Left colon (tissue), 2 donors: ENCODE data around the gene DPYSL5. TPM values are rescaled to one million over a fixed set of nuclear protein-coding genes. Genes with fewer than 3 reads are reported as not detected.
"Not testable (repeated sequence)": the region's sequence is repeated elsewhere in the genome, so short reads cannot be mapped to it uniquely, and the experiment has no call there.

Experiments
- ATAC-seq: fragments of 200-7000 bp; cut with Tn5 transposase; one replicate; pipeline ENCODE4 v1.9.1; 2020; ENCODE audit warnings: mild to moderate bottlenecking, moderate library complexity
- DNase-seq, 2 donors: peaks; one replicate each; pipeline ENCODE4 v3.0.0-alpha.2; 2020
- intact Hi-C, 2 donors: fragments of 100-400 bp; cut with DNase I in 1 of 2; cut with micrococcal nuclease in 1 of 2; formaldehyde crosslinking; loops; one replicate each; pipeline versions ENCODE4 v1.11.2 to v1.14.0; 2022; cut with DNase I, micrococcal nuclease
- long read RNA-seq: library from polyadenylated mRNA; unstranded; transcript quantifications from one replicate; pipeline ENCODE4 v2.0.0, GENCODE V29; 2021
- total RNA-seq, 2 donors: library from RNA; stranded (reverse); fragmentation: NEBNext Ultra II Directional; extraction: Animal tissue kit (Norgen Biotek cat#: 25700); gene quantifications; one replicate each; pipeline ENCODE4 v1.2.1, GENCODE V29; 2021
- donor health status: DM: no; HTN: no; CAD: no.
- donor health status: DM: yes; HTN: yes; CAD: no.

Gene DPYSL5, protein sequence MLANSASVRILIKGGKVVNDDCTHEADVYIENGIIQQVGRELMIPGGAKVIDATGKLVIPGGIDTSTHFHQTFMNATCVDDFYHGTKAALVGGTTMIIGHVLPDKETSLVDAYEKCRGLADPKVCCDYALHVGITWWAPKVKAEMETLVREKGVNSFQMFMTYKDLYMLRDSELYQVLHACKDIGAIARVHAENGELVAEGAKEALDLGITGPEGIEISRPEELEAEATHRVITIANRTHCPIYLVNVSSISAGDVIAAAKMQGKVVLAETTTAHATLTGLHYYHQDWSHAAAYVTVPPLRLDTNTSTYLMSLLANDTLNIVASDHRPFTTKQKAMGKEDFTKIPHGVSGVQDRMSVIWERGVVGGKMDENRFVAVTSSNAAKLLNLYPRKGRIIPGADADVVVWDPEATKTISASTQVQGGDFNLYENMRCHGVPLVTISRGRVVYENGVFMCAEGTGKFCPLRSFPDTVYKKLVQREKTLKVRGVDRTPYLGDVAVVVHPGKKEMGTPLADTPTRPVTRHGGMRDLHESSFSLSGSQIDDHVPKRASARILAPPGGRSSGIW
- total RNA-seq = under 1 TPM in 1 of 2 donors, not detected in 1; 0.11 TPM
- long read RNA-seq = 0 reads

DNA sequence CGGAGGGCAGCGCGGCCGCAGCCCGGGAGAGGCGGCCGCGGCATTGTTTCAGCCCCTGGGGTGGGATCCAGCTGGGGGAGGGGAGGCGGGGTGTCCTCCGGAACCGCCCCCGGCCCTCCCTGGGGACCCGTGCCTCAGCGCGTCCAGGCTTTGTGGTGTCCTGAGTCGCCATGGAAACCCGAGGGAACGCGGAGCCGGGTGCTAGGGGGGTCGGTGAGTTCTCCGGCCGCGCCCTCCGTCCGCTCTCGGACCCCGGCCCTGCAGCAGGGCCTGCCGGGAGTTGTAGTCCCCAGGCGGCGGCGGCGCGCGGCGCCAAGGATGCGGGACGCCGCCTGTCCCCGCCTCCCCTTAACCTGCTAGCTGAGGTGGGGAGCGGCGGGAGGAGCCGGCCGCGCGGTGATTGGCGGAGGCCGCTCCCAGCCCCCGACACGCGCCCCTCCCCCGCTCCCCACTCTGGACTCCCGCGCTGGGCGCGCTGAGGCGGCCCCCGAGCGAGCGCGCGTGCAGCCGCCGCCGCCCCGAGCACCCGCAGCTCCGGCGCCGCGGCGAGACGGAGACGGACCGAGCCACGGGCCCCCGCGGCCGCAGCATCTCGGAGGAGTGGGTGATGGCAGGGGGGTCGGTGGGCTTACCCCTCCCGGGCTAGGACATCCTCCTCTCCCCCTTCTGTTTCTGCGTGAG is at the start of gene DPYSL5:
TSS of gene DPYSL5 (plus strand) at position 478 of the 681 bp plus-strand sequence. CDS start 50,368 bp downstream, outside the sequence.
- intact Hi-C loops = loop anchor here (5.0 to 10.0 kb wide), 3 partner anchors 87 to 167 kb away; no protein-coding TSS in a partner anchor
- ATAC-seq (no peak), DNase-seq (no peak)

DNA sequence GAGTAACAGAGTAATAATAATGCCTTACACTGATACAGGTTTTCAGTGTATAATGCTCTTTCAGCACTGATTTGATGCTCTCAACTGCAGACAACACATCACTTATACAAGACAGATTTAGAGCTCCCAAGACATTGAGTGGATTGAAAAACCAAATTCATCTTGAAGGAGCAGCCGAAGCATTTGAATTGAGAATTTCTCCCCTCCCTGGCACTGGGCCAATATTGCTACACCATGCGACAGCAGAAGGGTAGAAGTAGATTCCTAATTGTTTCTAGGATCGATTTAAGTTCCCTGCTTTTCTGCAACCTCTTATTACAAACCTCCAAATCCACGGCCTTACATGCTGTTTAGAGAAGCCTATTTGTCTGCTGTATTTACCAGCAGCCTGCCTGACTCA is 46.6 kb upstream of the DPYSL5 start:
- ATAC-seq (no peak), DNase-seq (no peak)
- intact Hi-C loops = no loop called here

DNA sequence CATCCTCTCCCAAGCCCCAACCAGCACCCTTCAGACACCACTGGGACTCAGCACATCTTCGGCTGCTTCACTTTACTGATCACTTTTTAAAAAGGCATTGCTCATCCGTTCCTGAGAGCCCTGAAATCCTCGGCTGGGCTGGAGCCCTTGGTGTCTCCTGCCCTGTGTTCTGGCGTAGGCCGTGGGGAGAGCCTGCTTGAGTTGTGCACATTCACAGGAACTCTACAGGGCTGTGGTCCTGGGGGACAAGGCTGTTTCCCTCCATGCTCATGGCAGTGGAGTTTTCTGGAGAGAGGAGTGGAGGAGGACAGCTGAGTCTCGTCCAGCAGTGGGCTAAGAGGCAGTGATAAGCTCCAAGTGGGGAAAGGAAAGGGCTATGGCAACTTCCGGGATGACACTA is 46.1 kb upstream of the DPYSL5 start:
- intact Hi-C loops = no loop called here
- ATAC-seq (no peak), DNase-seq (no peak)

DNA sequence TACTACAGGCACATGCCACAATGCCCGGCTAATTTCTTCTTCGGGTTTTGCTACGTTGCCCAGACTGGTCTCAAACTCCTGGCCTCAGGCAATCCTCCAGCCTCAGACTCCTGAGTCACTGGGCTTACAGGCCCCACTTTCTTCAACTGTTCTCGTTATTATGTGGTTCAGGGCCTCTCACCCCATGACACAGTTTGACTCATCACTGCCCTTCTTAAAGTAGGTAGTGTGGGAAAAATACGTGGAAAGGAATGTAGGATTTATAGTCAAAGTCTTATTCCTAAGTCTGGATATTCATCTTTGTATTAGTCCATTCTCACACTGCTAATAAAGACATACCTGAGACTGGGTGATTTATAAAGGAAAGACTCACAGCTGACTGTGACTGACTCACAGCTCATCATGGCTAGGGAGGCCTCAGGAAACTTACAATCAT is 42.7 kb upstream of the DPYSL5 start:
- ATAC-seq (no peak), DNase-seq (no peak)
- intact Hi-C loops = no loop called here

DNA sequence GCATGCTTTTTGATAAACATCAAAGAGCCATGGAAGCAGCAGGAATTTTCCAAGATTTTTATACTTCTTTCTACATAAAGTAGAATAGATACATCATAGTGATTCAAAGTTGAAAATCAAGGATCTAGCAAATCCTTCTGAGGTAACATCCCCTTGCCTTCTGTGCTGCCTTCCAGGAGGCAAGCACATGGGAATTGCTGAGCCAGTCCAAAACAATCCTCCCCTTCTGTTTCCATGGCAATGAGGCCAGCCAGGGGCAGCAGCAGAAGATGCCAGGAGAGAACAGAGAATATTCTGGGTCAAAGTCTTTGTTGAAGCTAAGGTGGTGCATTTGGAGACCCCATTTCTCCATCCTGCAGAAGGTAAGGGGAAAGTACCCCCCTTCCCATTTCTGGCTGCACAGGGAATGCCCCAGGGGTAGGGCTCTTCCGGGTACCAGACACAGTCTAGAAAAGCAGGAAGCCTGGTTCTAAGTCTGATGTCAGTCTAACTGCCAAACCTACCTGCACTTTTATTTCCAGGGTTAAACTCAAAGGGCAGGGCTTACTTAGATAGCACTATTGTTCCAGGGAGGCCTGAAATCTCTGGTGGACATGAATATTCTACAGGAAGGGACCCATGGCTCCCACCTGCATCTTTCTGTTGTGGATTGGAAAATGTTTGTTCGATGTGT is 40.0 kb upstream of the DPYSL5 start:
- ATAC-seq (peak; percentile 93), DNase-seq (no peak)
- intact Hi-C loops = no loop called here

DNA sequence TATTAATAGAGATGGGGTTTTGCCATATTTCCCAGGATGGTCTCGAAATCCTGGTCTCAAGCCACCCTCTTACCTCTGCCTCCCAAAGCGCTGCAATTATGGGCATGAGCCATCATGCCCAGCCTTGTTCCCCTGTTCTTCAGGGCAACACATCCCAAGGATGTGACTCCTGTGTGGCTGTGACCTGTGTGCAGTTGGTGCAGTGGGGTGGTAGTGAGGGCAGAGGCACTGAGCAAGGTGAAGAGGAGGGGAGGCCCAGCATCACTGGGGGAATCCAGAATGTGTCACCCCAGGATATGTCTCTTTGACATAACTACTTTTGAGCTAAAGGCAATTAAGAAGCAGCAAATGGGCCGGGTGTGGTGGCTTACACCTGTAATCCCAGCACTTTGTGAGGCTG is 38.7 kb upstream of the DPYSL5 start:
- no peak for ATAC-seq
- intact Hi-C loops = no loop called here
- DNase-seq = no peak

DNA sequence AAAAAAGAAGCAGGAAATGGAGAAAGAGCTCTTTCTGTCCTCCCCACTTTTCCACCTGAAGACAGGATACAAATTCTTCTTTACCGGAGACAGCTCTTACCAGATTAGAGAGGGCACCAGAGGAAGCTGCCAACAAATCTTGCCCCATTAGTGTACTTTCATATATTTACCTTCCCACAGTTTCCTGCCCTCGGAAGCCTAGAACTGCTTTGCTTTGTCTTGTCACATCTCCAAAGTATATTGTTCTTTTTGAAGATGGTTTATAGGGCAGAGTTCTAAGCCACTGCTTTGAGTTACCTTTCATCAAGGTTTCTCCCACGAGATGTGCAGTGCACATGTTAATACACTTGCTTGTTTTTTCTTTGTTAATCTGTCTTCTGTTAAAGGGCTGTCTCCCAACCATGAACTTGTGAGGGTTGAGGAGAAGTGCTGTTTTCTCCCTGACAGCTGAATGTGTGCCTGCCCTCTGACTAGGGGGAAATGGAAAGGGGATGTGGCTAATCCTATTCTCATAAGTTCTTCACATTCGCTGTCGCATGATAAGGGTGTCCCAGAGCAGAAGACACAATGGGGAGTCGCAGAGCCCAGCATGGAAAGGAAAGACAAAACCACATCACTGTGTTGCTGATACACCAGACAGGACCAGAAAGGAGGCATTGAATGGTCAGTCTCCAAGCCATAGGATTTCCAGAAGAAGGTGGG is 37.9 kb upstream of the DPYSL5 start:
- intact Hi-C loops = no loop called here
- no peak for DNase-seq

DNA sequence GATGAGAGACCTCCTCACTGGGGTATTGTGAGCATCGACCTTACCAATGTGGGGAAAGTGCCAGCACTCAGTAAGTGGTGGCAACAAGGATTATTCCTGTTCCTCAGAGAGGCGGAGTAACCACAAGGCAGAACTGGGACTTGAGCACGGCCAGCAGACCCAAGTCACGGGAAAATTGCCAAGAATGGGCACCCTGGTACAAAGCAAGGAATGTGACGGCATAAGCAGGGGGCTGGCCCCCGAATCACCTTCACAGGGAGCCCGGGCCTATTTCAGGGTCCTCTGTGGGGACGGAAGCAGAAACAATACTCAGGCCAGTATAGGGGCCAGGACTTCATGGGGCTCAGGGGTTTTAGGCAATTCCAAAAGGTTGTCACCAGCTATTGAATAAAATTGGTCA is 36.7 kb upstream of the DPYSL5 start:
- no peak for ATAC-seq
- intact Hi-C loops = no loop called here
- DNase-seq = no peak

More for the DNA sequence above, 37.9 kb upstream of the DPYSL5 start:
- no peak for ATAC-seq

DNA sequence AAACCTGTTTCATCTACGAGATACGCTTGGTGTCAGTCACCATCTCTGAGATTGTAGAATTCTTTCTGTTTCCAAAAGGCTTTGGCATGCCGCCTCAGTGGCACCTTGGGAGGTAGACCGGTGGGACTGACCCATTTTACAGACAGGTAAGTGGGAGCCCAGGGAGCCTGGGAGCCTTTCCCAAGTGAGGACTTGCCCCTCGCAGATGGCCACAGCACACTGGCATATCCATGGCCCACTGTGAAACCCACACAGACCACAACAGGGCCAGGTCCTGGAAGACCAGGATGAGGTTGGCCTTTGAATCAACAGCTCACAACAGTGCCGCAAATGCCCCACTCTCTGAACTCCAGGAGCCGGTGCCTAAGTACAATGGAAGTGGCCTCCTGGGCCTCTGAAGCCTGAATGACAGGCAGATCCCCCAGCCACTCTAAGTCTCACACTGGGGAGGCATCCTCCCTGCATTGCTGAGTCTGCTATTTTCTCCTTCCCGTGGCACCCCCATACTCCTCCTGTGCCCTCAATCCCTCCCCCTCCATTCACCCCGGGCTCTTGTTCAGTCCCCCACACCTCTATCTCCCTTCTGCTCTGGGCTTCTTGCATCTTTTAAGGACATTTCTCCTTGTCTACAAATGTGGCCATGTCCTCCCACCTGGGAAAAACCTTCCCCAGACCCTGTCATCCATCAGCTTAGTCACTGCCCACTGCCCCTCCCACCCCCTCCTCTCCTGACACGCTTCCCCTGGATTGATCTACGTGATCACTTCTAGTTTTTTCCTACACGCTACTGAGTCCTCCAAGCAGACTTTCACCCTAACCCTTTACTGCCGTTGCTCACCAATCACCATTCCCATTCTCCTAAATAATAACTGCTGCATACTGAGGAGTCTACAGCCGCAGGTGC is 35.9 kb upstream of the DPYSL5 start:
- DNase-seq (no peak), ATAC-seq (no peak)
- intact Hi-C loops = no loop called here

DNA sequence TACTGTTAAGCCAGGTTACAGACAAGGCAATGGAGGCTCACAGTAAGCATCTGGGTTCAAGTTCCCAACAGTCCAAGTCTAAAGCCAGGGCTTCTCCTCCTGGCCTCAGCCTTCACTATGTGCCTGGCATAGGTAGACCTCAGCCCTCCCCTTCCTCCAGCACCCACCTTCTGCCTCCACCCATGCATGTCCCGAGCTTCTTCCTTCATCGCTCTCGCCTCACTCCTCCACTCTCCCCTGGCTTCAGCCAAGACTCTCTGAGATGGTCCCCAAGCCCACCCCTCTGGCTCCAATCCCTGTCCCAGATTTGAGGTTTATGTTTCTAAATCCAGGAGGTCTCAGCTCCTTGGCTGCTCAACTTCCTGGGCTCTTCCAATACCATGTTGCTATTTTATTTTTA is 35.2 kb upstream of the DPYSL5 start:
- DNase-seq (no peak), ATAC-seq (no peak)
- intact Hi-C loops = no loop called here

DNA sequence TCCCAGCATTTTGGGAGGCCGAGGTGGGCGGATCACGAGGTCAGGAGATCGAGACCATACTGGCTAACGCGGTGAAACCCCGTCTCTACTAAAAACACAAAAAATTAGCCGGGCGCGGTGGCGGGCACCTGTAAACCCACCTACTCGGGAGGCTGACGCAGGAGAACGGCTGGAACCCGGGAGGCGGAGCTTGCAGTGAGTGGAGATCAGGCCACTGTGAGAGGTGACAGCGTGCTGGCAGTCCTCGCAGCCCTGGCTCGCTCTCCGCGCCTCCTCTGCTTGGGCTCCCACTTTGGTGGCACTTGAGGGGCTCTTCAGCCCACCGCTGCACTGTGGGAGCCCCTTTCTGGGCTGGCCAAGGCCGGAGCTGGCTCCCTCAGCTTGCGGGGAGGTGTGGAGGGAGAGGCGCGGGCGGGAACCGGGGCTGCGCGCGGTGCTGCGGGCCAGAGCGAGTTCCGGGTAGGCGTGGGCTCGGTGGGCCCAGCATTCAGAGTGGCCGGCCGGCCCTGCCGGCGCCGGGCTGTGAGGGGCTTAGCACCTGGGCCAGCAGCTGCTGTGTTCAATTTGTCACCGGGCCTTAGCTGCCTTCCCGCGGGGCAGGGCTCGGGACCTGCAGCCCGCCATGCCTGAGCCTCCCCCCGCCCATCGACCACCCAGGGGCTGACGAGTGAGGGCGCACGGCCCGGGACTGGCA is 33.7 kb upstream of the DPYSL5 start:
- DNase-seq, intact Hi-C loops, ATAC-seq: not testable (repeated sequence)

DNA sequence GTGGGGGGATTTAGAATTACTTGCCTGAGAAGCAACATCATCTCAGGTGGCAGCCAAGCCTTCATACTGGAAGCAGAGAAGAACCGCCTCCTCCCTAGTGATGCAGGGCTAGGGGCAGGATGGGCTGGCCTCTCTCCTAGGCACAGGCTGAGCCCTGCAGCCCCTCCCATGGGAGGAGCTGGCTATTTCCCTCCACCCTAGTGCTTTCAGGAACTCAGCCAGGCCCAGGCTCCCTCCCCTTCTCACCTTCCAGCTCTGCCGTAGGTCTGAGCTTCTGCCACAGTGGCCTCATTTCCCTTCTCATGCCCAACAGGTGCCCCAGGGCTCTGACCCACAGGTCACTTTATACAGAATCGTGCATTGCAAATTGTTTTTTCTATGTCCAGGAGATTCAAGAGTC is 31.0 kb upstream of the DPYSL5 start:
- DNase-seq = peak in 1 of 2 donors; percentile 31
- ATAC-seq = peak; percentile 97
- intact Hi-C loops = no loop called here

DNA sequence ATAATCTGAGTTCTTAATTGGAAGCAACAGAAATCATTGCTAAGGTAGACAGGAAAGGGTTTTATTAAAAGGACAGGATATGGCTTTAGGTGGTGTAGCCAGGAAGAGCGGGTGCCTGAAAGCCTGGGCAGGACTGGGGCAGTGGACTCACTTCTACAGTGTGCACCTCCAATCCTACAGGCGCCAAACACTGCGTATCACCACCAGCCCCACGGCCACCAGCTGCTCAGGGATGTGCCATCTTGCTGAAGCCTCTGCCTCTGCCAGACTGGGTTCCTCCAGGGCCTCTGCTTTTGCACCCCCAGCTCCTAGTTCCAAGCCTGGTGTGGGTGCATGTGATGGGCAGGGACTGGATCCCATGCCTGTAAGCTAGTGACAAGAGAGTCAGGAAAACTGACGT is 29.7 kb upstream of the DPYSL5 start:
- DNase-seq = no peak
- intact Hi-C loops = no loop called here
- ATAC-seq = no peak

DNA sequence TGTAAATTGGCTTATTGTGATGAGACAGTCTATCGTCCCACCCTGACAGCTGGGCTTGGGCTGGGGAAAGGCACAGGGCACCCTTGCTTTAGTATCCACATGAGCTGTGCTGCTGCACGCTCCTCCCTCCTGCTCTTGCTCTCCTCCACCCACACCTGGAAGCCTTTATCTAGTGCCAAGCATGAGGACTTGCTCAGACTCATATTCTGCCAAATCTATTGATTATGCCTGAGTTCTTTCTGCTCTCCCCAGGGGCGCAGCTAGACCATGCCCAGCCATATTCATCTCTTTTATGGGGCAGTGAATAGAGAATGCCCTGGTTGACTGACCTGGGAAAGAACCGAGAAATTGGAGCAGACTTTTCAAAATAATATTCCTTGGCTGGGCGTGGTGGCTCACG is 29.0 kb upstream of the DPYSL5 start:
- ATAC-seq (no peak), DNase-seq (no peak)
- intact Hi-C loops = no loop called here

DNA sequence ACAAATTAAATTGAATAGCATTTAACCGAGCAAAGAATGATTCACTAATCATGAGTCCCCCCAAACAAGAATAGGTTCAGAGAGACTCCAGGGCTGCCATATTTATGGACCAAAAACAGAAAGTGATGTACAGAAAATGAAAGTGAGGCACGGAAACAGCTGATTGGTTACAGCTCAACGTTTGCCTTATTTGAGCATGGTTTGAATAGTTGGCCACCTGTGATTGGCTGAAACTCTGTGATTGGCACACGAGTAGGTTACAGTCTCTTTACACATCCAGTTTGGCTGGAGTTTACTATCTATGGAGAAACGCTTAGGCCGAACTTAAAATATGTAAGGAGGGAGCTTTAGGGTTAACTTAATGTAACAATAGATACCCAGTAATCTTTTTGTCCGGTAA is 27.0 kb upstream of the DPYSL5 start:
- DNase-seq = no peak
- intact Hi-C loops = no loop called here
- no peak for ATAC-seq

DNA sequence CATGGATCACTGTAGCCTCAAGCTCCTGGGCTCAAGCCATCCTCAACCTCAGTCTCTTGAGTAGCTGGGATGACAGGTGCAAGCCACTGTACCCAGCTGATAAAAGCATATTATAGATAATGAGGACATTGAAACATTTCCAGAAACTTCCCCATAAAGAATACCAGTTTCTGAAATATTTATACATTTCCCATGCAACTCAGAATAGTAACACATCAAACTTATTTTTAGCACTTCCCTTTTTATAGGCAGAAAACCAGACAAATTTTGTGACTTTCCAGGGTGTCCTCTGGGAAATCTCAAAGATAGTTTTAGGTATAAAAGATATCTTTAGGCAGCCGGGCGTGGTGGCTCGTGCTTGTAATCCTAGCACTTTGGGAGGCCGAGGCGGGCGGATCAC is 25.1 kb upstream of the DPYSL5 start:
- DNase-seq (no peak), ATAC-seq (no peak)
- intact Hi-C loops = no loop called here
